Sigmoid colon (tissue), 4 donors: ENCODE measurements around the gene NANOS2.

Source experiments
- CTCF ChIP-seq, 4 experiments: fragments of 450-650 bp in 3 of 4; fragments of 200-600 bp in 1 of 4; IDR thresholded peaks; one replicate each; pipeline ENCODE4 v1.5.1; 2016 to 2019; ENCODE audit warnings: antibody characterized with exemption in 4 of 4, mild to moderate bottlenecking in 3 of 4, moderate library complexity in 2 of 4
- EP300 ChIP-seq, 4 donors: sonication (generic); formaldehyde crosslinking; IDR thresholded peaks; one replicate each; pipeline ENCODE4 v1.6.1; 2017; ENCODE audit warnings: antibody characterized with exemption in 4 of 4
- POLR2A ChIP-seq, 2 donors: fragments of 450-650 bp; IDR thresholded peaks; one replicate each; pipeline ENCODE4 v1.6.1; 2016; ENCODE audit warnings: antibody characterized with exemption in 2 of 2, mild to moderate bottlenecking in 2 of 2, moderate library complexity in 2 of 2
- POLR2AphosphoS5 ChIP-seq, 4 donors: sonication (generic); formaldehyde crosslinking; IDR thresholded peaks; one replicate each; pipeline ENCODE4 v1.6.1; 2017; ENCODE audit warnings: antibody characterized with exemption in 4 of 4

- TF ChIP-seq EP300 (IDR thresholded peaks at IDR 0.05): peak in 2 of 4 donors; percentile 25 to 66
- TF ChIP-seq CTCF (IDR thresholded peaks at IDR 0.05): no peak
- TF ChIP-seq POLR2A (IDR thresholded peaks at IDR 0.05): peak; percentile 48 to 62
- peak; percentile 86 to 94 (median 90) for TF ChIP-seq POLR2AphosphoS5 (IDR thresholded peaks at IDR 0.05)
Observed at GRCh38 chr19:45886427-45887199, 28.0 kb downstream of the NANOS2 start.
